IMR-90 (cell line): Measurements from ENCODE around the gene PROM2. TPM values are rescaled to one million over a fixed set of nuclear protein-coding genes. Genes with fewer than 3 reads are reported as not detected.
"Not testable (repeated sequence)": the region's sequence is repeated elsewhere in the genome, so short reads cannot be mapped to it uniquely, and the experiment has no call there.

Source experiments
- ATAC-seq: fragments of 200-7000 bp; cut with Tn5 transposase; 2 replicates; pipeline ENCODE4 v1.9.1; 2020; ENCODE audit warnings: low read depth, mild to moderate bottlenecking, moderate library complexity
- BruUV-seq: library from RNA; stranded (reverse); fragments of 400-500 nt; replicated peaks from 2 replicates; lab custom pipeline; 2021; lab: Mats Ljungman, UMichigan
- CTCF ChIA-PET: fragments of 300-600 bp; formaldehyde crosslinking; extraction: SDS; loops from one replicate; lab custom pipeline; 2021; ENCODE audit warnings: antibody characterized with exemption; lab: Yijun Ruan, JAX
- POLR2A ChIA-PET: fragments of 300-600 bp; sonication (Branson Sonifier 250); formaldehyde crosslinking; loops from one replicate; lab custom pipeline; 2022; ENCODE audit warnings: antibody characterized with exemption; ENCODE audit not compliant: unreplicated experiment; lab: Charles Lee
- DNase-seq: peaks from one replicate; pipeline ENCODE4 v3.0.0; 2013
- H2AFZ ChIP-seq: replicated peaks from 2 replicates; pipeline ENCODE3; 2013; ENCODE audit warnings: low read length, mild to moderate bottlenecking; ENCODE audit not compliant: poor library complexity
- H2AK5ac ChIP-seq: 2 replicates; pipeline ENCODE4 v1.6.1; 2013; ENCODE audit warnings: low read depth, low read length, inconsistent platforms
- H2AK9ac ChIP-seq: replicated peaks from 2 replicates; pipeline ENCODE3; 2013; ENCODE audit warnings: mild to moderate bottlenecking, low read depth, low read length, moderate library complexity; ENCODE audit not compliant: poor library complexity
- H2BK120ac ChIP-seq: 2 replicates; pipeline ENCODE4 v1.6.1; 2013; ENCODE audit warnings: low read depth, low read length, inconsistent platforms
- H2BK15ac ChIP-seq: 3 replicates; pipeline ENCODE4 v1.6.1; 2013; ENCODE audit warnings: low read depth, low read length, inconsistent platforms
- H2BK20ac ChIP-seq: 2 replicates; pipeline ENCODE4 v1.6.1; 2013; ENCODE audit warnings: low read depth, mild to moderate bottlenecking, inconsistent platforms, low read length, moderate library complexity
- H2BK5ac ChIP-seq: 2 replicates; pipeline ENCODE4 v1.6.1; 2013; ENCODE audit warnings: mild to moderate bottlenecking, low read depth, low read length, inconsistent platforms; ENCODE audit not compliant: poor library complexity, severe bottlenecking
- H3K14ac ChIP-seq: replicated peaks from 2 replicates; pipeline ENCODE4 v1.6.1; 2013; ENCODE audit warnings: low read depth, low read length, inconsistent platforms
- H3K18ac ChIP-seq: 2 replicates; pipeline ENCODE4 v1.6.1; 2013; ENCODE audit warnings: low read depth, low read length, control low read depth
- H3K23ac ChIP-seq: 2 replicates; pipeline ENCODE4 v1.6.1; 2013; ENCODE audit warnings: low read depth, low read length, inconsistent platforms
- H3K27ac ChIP-seq: 2 replicates; pipeline ENCODE4 v1.5.1; 2013; ENCODE audit warnings: mild to moderate bottlenecking, control low read depth, low read length; ENCODE audit not compliant: insufficient read depth
- H3K27me3 ChIP-seq: 2 replicates; pipeline ENCODE4 v1.6.1; 2013; ENCODE audit warnings: low read length; ENCODE audit not compliant: control insufficient read depth, insufficient read depth
- H3K36me3 ChIP-seq: 2 replicates; pipeline ENCODE4 v1.6.1; 2013; ENCODE audit warnings: low read length, mixed read lengths; ENCODE audit not compliant: control insufficient read depth, insufficient read depth
- H3K4ac ChIP-seq: 2 replicates; pipeline ENCODE4 v1.6.1; 2013; ENCODE audit warnings: low read depth, low read length, inconsistent platforms
- H3K4me1 ChIP-seq: 2 replicates; pipeline ENCODE4 v1.6.1; 2013; ENCODE audit warnings: low read length, mixed read lengths; ENCODE audit not compliant: control insufficient read depth, insufficient read depth
- H3K4me2 ChIP-seq: 2 replicates; pipeline ENCODE4 v1.6.1; 2013; ENCODE audit warnings: low read depth, mild to moderate bottlenecking, control low read depth, low read length, moderate library complexity
- H3K4me3 ChIP-seq: 2 replicates; pipeline ENCODE4 v1.5.1; 2013; ENCODE audit warnings: low read depth, mild to moderate bottlenecking, control low read depth, low read length, moderate library complexity; ENCODE audit not compliant: insufficient read depth
- H3K56ac ChIP-seq: 2 replicates; pipeline ENCODE4 v1.6.1; 2013; ENCODE audit warnings: low read length, inconsistent platforms; ENCODE audit not compliant: insufficient read depth; ENCODE audit errors: extremely low read depth
- H3K79me1 ChIP-seq, 2 experiments: 2 replicates each; pipeline ENCODE4 v1.6.1; 2013; ENCODE audit warnings: low read length in 2 of 2, inconsistent platforms in 1 of 2, low read depth in 1 of 2
- H3K9ac ChIP-seq: 2 replicates; pipeline ENCODE4 v1.6.1; 2013; ENCODE audit warnings: low read depth, low read length, control low read depth
- H3K9me1 ChIP-seq: 2 replicates; pipeline ENCODE4 v1.6.1; 2013; ENCODE audit warnings: low read length, inconsistent platforms; ENCODE audit not compliant: insufficient read depth
- H3K9me3 ChIP-seq: 2 replicates; pipeline ENCODE4 v1.6.1; 2013; ENCODE audit warnings: low read length; ENCODE audit not compliant: control insufficient read depth, insufficient read depth
- H4K20me1 ChIP-seq: 2 replicates; pipeline ENCODE4 v1.6.1; 2013; ENCODE audit warnings: low read length, inconsistent platforms; ENCODE audit not compliant: insufficient read depth
- H4K5ac ChIP-seq: 2 replicates; pipeline ENCODE4 v1.6.1; 2013; ENCODE audit warnings: mild to moderate bottlenecking, low read depth, low read length, control low read depth
- H4K8ac ChIP-seq, 2 experiments: 2 replicates each; pipeline ENCODE4 v1.6.1; 2013; ENCODE audit warnings: low read depth in 2 of 2, low read length in 2 of 2, control low read depth in 1 of 2, inconsistent platforms in 1 of 2
- H4K91ac ChIP-seq: 2 replicates; pipeline ENCODE4 v1.6.1; 2013; ENCODE audit warnings: low read depth, low read length, inconsistent platforms; ENCODE audit not compliant: insufficient read depth
- CTCF ChIP-seq: conservative IDR thresholded peaks from 2 replicates; pipeline ENCODE4 v1.5.1; 2012; ENCODE audit warnings: mild to moderate bottlenecking, low read depth, low read length, improper control_type of control experiment
- FOS ChIP-seq: fragments of 150-350 bp; IDR thresholded peaks from 2 replicates; pipeline ENCODE4 v1.6.1; 2016; ENCODE audit warnings: low read depth, low read length
- MAFK ChIP-seq: IDR thresholded peaks from 2 replicates; pipeline ENCODE4 v1.6.1; 2012; ENCODE audit warnings: low read depth, low read length, improper control_type of control experiment
- SMC3 ChIP-seq: fragments of 150-350 bp; IDR thresholded peaks from 2 replicates; pipeline ENCODE4 v1.6.1; 2016; ENCODE audit warnings: low read depth, mild to moderate bottlenecking, antibody characterized with exemption, low read length, moderate library complexity
- WGBS, 2 experiments: methylation state at CpG; one replicate each; pipeline versions ENCODE4 v1.1.5 to v1.1.7; 2013; ENCODE audit warnings: missing lambda C conversion rate in 2 of 2; ENCODE audit not compliant: insufficient read length in 1 of 2; ENCODE audit errors: extremely low coverage in 2 of 2; 5-methylcytosine and 5-hydroxymethylcytosine counted together
- dilution Hi-C: fragments of 300-500 bp; cut with HindIII; formaldehyde crosslinking; loops from one replicate; pipeline ENCODE4 v1.14.3; 2018; ENCODE audit warnings: low sequenced_read_pairs; ENCODE audit not compliant: unreplicated experiment
- in situ Hi-C: fragments of 300-500 bp; cut with MboI; formaldehyde crosslinking; loops from 3 replicates; pipeline ENCODE4 v1.14.3; 2019; ENCODE audit warnings: low sequenced_read_pairs, inconsistent platforms, mixed read lengths
- intact Hi-C: fragments of 100-400 bp; cut with micrococcal nuclease; formaldehyde crosslinking; loops from 2 replicates; pipeline ENCODE4 v1.10.0; 2022
- polyA plus RNA-seq, 3 experiments: library from polyadenylated mRNA; depleted of rRNA; stranded (reverse); fragments of >200 nt; gene quantifications; 2 replicates each; pipeline ENCODE4 v1.2.3, GENCODE V29; 2012; ENCODE audit warnings: low replicate concordance in 1 of 3
- total RNA-seq: library from RNA; depleted of rRNA; stranded (reverse); fragments of >200 nt; gene quantifications from 2 replicates; pipeline ENCODE4 v1.2.3, GENCODE V29; 2012

Gene PROM2
- total and polyA plus RNA-seq, 2 of the 4 experiments (the other 2 are of a cell fraction): 0.26 TPM; not detected in 1

GRCh38 chr2:95240556-95240955 is 33.7 kb upstream of the PROM2 start:
- 40% methylated on average over 1 of the region's 5 CpGs; no CpG with 5 or more reads in 1 of the 2 experiments for WGBS, 2 experiments
- in situ Hi-C loops (no loop called here), dilution Hi-C loops (no loop called here), intact Hi-C loops (no loop called here)
- H4K91ac ChIP-seq: no peak overlapping the region
- no peak overlapping the region for H4K8ac ChIP-seq
- no peaks in the 10 kb centered on the region for H3K36me3 ChIP-seq
- no peaks in the 10 kb centered on the region for H4K20me1 ChIP-seq
- H2AK9ac ChIP-seq: no peak overlapping the region
- no peak overlapping the region for H3K4me2 ChIP-seq
- no peak overlapping the region for H2BK5ac ChIP-seq
- no peaks in the 10 kb centered on the region for H3K79me1 ChIP-seq
- no peak overlapping the region for H3K23ac ChIP-seq
- DNase-seq (no peak), ATAC-seq (no peak)
- H3K18ac ChIP-seq: no peak overlapping the region
- H3K4me3 ChIP-seq: no peak overlapping the region
- ChIA-PET CTCF (no interaction called here), POLR2A (no interaction called here)
- no peak overlapping the region for H3K4ac ChIP-seq
- H3K27me3 ChIP-seq: no peaks in the 10 kb centered on the region
- no peak overlapping the region for H2BK15ac ChIP-seq
- H2AK5ac ChIP-seq: no peak overlapping the region
- no peak overlapping the region for H2BK20ac ChIP-seq
- H2AFZ ChIP-seq: peak overlapping the region; percentile 51
- no peak overlapping the region for H3K9ac ChIP-seq
- H3K14ac ChIP-seq: no peak overlapping the region
- no TSS peak for BruUV-seq
- H3K9me3 ChIP-seq: peaks cover 11% of the 10 kb centered on the region
- no peaks in the 10 kb centered on the region for H3K4me1 ChIP-seq
- no peak overlapping the region for H2BK120ac ChIP-seq
- H3K9me1 ChIP-seq: no peaks in the 10 kb centered on the region
- H3K56ac ChIP-seq: no peak overlapping the region
- no peak for TF ChIP-seq SMC3
- TF ChIP-seq FOS: no peak
- TF ChIP-seq CTCF: no peak
- TF ChIP-seq MAFK: no peak
- H3K27ac ChIP-seq: no peak overlapping the region
- H4K5ac ChIP-seq: no peak overlapping the region

- CTCF ChIA-PET: interaction anchor here (0.8 to 1.2 kb wide), 2 partner anchors 8 to 11 kb away, joined by 3 to 4 read pairs; no protein-coding TSS in a partner anchor
- WGBS, 2 experiments: 17% methylated on average over 1 of the region's 1 CpG; no CpG with 5 or more reads in 1 of the 2 experiments
Measured at GRCh38 chr2:95242084-95242483, 32.2 kb upstream of the PROM2 start.

More at GRCh38 chr2:95242084-95242483, 32.2 kb upstream of the PROM2 start:
- H3K79me1 ChIP-seq, H3K23ac ChIP-seq, H3K4me3 ChIP-seq, H3K36me3 ChIP-seq, dilution Hi-C loops, H3K18ac ChIP-seq, H3K27me3 ChIP-seq, H3K4me1 ChIP-seq, H3K9ac ChIP-seq, H2AK9ac ChIP-seq, DNase-seq, intact Hi-C loops, H2BK15ac ChIP-seq, ATAC-seq, H2BK20ac ChIP-seq, H2BK120ac ChIP-seq, H4K91ac ChIP-seq, H3K14ac ChIP-seq, H4K8ac ChIP-seq, H3K27ac ChIP-seq, H2BK5ac ChIP-seq, H3K4me2 ChIP-seq, H2AFZ ChIP-seq, H3K4ac ChIP-seq, H3K9me1 ChIP-seq, POLR2A ChIA-PET, in situ Hi-C loops, H4K5ac ChIP-seq, H4K20me1 ChIP-seq, H3K56ac ChIP-seq, H2AK5ac ChIP-seq, BruUV-seq: not testable (repeated sequence)
- H3K9me3 ChIP-seq: peaks cover 11% of the 10 kb centered on the region
